Heart left ventricle (tissue), 13 donors: ENCODE data around the gene MTMR4.

Experiments used
- POLR2A ChIP-seq, 2 donors: fragments of 450-650 bp; IDR thresholded peaks; one replicate each; pipeline ENCODE4 v1.6.1; 2017; ENCODE audit warnings: antibody characterized with exemption in 2 of 2, mild to moderate bottlenecking in 2 of 2, moderate library complexity in 2 of 2
- TF ChIP-seq, protein P1 (sequence below), 12 donors: fragments of 200-600 bp; sonication (generic) in 4 of 12; IDR thresholded peaks; one replicate each; pipeline versions ENCODE4 v1.5.0 to v1.8.0; 2018 to 2022; ENCODE audit warnings: antibody characterized with exemption in 12 of 12, mild to moderate bottlenecking in 5 of 12
- donor health status: ischemic (EF 13 %, LVEDD 7.1; RV severe dilation, severe dysfunction).
- donor health status: DM: no; HTN: yes; CAD: no.
- donor health status: DM: no; HTN: no; CAD: no.
- donor health status: ischemic (EF 25% LVEDD 6.9; RV normal size, moderate dysfunction).
- donor health status: ischemic (EF 25% LVEDD 5.7; RV mildly dilated, moderate dysfunction).
- donor health status: ischemic (EF 35%, LVEDD 5.7; RV mildly dilated, moderate dysfunction).
- donor health status: nonischemic (EF 11% LVEDD 7.7; RV severe dilation, severe dysfunction).
- donor health status: DM: yes; HTN: yes; CAD: no.
- donor health status: PGD.
- donor health status: ischemic (EF 29% LVEDD 5.4; RV normal size, mild dysfunction).
- donor health status: nonischemic (EF 23%, LVEDD 6.1; RV moderate dilation, normal function).

DNA sequence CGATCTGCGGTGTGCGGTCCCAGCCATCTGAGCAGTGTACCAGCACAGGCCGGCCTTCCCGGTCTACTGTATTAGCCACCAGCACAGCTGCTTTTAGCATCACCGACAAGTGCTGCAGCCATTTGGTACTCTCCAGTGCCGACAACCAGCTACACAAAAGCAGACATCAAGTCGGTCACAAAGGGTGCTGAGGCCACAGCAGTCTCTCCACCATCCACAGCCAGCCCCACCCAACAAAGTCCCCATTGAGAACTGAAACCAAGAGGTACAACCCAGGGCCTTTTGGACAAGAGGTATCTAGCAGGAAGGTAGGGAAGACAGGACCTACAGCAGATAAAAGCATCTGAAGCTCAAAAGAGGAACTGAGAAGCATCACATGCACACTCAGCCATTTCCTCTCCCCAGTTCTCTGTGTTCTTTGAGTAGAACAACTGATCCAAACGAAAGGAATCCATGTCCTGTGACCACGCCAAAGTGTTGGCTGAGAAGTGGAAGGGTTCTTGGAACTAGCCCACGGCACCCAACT is 9.5 kb downstream of the MTMR4 start:
- TF ChIP-seq, protein P1, sequence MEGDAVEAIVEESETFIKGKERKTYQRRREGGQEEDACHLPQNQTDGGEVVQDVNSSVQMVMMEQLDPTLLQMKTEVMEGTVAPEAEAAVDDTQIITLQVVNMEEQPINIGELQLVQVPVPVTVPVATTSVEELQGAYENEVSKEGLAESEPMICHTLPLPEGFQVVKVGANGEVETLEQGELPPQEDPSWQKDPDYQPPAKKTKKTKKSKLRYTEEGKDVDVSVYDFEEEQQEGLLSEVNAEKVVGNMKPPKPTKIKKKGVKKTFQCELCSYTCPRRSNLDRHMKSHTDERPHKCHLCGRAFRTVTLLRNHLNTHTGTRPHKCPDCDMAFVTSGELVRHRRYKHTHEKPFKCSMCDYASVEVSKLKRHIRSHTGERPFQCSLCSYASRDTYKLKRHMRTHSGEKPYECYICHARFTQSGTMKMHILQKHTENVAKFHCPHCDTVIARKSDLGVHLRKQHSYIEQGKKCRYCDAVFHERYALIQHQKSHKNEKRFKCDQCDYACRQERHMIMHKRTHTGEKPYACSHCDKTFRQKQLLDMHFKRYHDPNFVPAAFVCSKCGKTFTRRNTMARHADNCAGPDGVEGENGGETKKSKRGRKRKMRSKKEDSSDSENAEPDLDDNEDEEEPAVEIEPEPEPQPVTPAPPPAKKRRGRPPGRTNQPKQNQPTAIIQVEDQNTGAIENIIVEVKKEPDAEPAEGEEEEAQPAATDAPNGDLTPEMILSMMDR (IDR thresholded peaks at IDR 0.05), result no peak
- TF ChIP-seq POLR2A (IDR thresholded peaks at IDR 0.05), result no peak
